ENCODE results near the gene PC. TPM values are rescaled to one million over a fixed set of nuclear protein-coding genes. Genes with fewer than 3 reads are reported as not detected.

Gene PC
- total RNA-seq, 1 donor from 2014 or later = 13.5 TPM

GRCh38 chr11:66881927-66882452 lies 76.2 kb downstream of the PC start:
- TF ChIP-seq CTCF (IDR thresholded peaks at IDR 0.05) = no peak
- no peak overlapping the region for H3K4me3 ChIP-seq
- H3K27ac ChIP-seq = no peak overlapping the region
- no peaks in the 10 kb centered on the region for H3K4me1 ChIP-seq
- H3K27me3 ChIP-seq = no peaks in the 10 kb centered on the region
- H3K36me3 ChIP-seq = no peaks in the 10 kb centered on the region
- no peaks in the 10 kb centered on the region for H3K9me3 ChIP-seq
- intact Hi-C loops (cut with DNase I) = no loop called here
- no peak for DNase-seq (ENCODE audit: low spot score in 2 of 2)

- Histone ChIP-seq H3K36me3 (no peaks in the 10 kb centered on the region), H3K4me3 (no peak overlapping the region), H3K4me1 (no peaks in the 10 kb centered on the region), H3K27me3 (no peaks in the 10 kb centered on the region), H3K27ac (no peak overlapping the region), H3K9me3 (no peaks in the 10 kb centered on the region)
- intact Hi-C loops (cut with DNase I) = no loop called here
- TF ChIP-seq CTCF (IDR thresholded peaks at IDR 0.05) = no peak
- DNase-seq (ENCODE audit: low spot score in 2 of 2) = no peak
Observed at GRCh38 chr11:66881451-66881835, 76.7 kb downstream of the PC start.

GRCh38 chr11:66880496-66881450 lies 77.4 kb downstream of the PC start:
- DNase-seq (ENCODE audit: low spot score in 2 of 2) = no peak
- H3K36me3 ChIP-seq = no peaks in the 10 kb centered on the region
- no peaks in the 10 kb centered on the region for H3K4me1 ChIP-seq
- TF ChIP-seq CTCF (IDR thresholded peaks at IDR 0.05) = no peak
- intact Hi-C loops (cut with DNase I) = no loop called here
- H3K4me3 ChIP-seq = no peak overlapping the region
- H3K27me3 ChIP-seq = no peaks in the 10 kb centered on the region
- H3K9me3 ChIP-seq = no peaks in the 10 kb centered on the region
- no peak overlapping the region for H3K27ac ChIP-seq

GRCh38 chr11:66879999-66880398 lies 78.2 kb downstream of the PC start:
- Histone ChIP-seq H3K36me3 (no peaks in the 10 kb centered on the region), H3K4me3 (no peak overlapping the region), H3K9me3 (no peaks in the 10 kb centered on the region), H3K27me3 (no peaks in the 10 kb centered on the region), H3K27ac (no peak overlapping the region), H3K4me1 (no peaks in the 10 kb centered on the region)
- intact Hi-C loops (cut with DNase I) = no loop called here
- TF ChIP-seq CTCF (IDR thresholded peaks at IDR 0.05) = no peak
- DNase-seq (ENCODE audit: low spot score in 2 of 2) = no peak

GRCh38 chr11:66879583-66879982 lies 78.6 kb downstream of the PC start:
- TF ChIP-seq CTCF (IDR thresholded peaks at IDR 0.05) = no peak
- Histone ChIP-seq H3K4me1 (no peaks in the 10 kb centered on the region), H3K27ac (no peak overlapping the region), H3K9me3 (no peaks in the 10 kb centered on the region), H3K4me3 (no peak overlapping the region), H3K27me3 (no peaks in the 10 kb centered on the region), H3K36me3 (no peaks in the 10 kb centered on the region)
- DNase-seq (ENCODE audit: low spot score in 2 of 2) = no peak
- intact Hi-C loops (cut with DNase I) = no loop called here

Measured in ascending aorta (tissue), 2 donors.